ENCODE measurements around the gene CTXN1.

The CTXN1 gene

GRCh38 chr19:7908078-7908699 lies 17.7 kb downstream of the CTXN1 start:
- CTCF ChIA-PET, result interaction anchor here (0.6 to 1.7 kb wide), 4 partner anchors 10 to 256 kb away, joined by 3 to 6 read pairs (median 4); no protein-coding TSS in a partner anchor
- peaks cover 0 to 45% of the 10 kb centered on the region in 2 experiments; a peak in 2 of 3 replicates for H3K36me3 ChIP-seq (ENCODE audit: control insufficient read depth in 2 of 2, insufficient read depth in 1 of 2, low read length in 2 of 2)
- H3K4me1 ChIP-seq (ENCODE audit: control insufficient read depth, insufficient read depth, low read length), result peaks cover 5% of the 10 kb centered on the region; the same call in 1 of the 2 replicates
- H3K9me3 ChIP-seq (ENCODE audit: control insufficient read depth, insufficient read depth, low read depth, low read length), result no peaks in the 10 kb centered on the region
- no peak overlapping the region for H3K27ac ChIP-seq (ENCODE audit: extremely low read depth, low read depth, low read length)
- POLR2A ChIA-PET, result interaction anchor here (1.4 to 2.7 kb wide), 2 partner anchors 10 to 12 kb away, joined by 9 to 16 read pairs; partner anchors contain the start of gene SNAPC2
- H3K4me3 ChIP-seq (ENCODE audit: low read depth, low read length), result no peak overlapping the region
- TF ChIP-seq MYNN (tag by site-specific recombination; IDR thresholded peaks at IDR 0.05; ENCODE audit: borderline replicate concordance) (no peak), EGR2 (tag by site-specific recombination; IDR thresholded peaks at IDR 0.05; ENCODE audit: low read depth) (peak; percentile 75), ZFP3 (tag by site-specific recombination; IDR thresholded peaks at IDR 0.05; ENCODE audit: low read depth) (no peak), ZFHX2 (tag by site-specific recombination; conservative IDR thresholded peaks at IDR 0.05) (peak; percentile 79), ZNF596 (tag by site-specific recombination; IDR thresholded peaks at IDR 0.05) (no peak), ZNF488 (tag by site-specific recombination; IDR thresholded peaks at IDR 0.05) (no peak), FEZF1 (tag by site-specific recombination; IDR thresholded peaks at IDR 0.05) (no peak), TSHZ1 (tag by site-specific recombination; IDR thresholded peaks at IDR 0.05; ENCODE audit: borderline replicate concordance) (no peak), ZNF280C (tag by site-specific recombination; IDR thresholded peaks at IDR 0.05) (no peak), OSR2 (tag by site-specific recombination; IDR thresholded peaks at IDR 0.05) (0 out of 2 replicates have a peak, but pooled peaks have one; percentile 31), ZNF16 (tag by site-specific recombination; IDR thresholded peaks at IDR 0.05; ENCODE audit: low read depth) (no peak), ZNF146 (tag by site-specific recombination; IDR thresholded peaks at IDR 0.05) (no peak), ZNF223 (tag by site-specific recombination; IDR thresholded peaks at IDR 0.05) (no peak), ZFP41 (tag by site-specific recombination; IDR thresholded peaks at IDR 0.05; ENCODE audit: borderline replicate concordance) (no peak), ZNF426 (tag by site-specific recombination; IDR thresholded peaks at IDR 0.05) (no peak), ZNF169 (tag by site-specific recombination; IDR thresholded peaks at IDR 0.05) (no peak), ZNF610 (tag by site-specific recombination; IDR thresholded peaks at IDR 0.05; ENCODE audit: borderline replicate concordance) (no peak), ZNF549 (tag by site-specific recombination; IDR thresholded peaks at IDR 0.05) (no peak), ZBTB21 (tag by site-specific recombination; IDR thresholded peaks at IDR 0.05) (no peak), ZNF366 (tag by site-specific recombination; conservative IDR thresholded peaks at IDR 0.05) (no peak), ZNF639 (tag by site-specific recombination; IDR thresholded peaks at IDR 0.05) (no peak), ZBTB49 (tag by site-specific recombination; IDR thresholded peaks at IDR 0.05; ENCODE audit: low read depth) (no peak), SP2 (tag by site-specific recombination; IDR thresholded peaks at IDR 0.05) (peak; percentile 10; the same call in 1 of the 2 replicates), ZBTB17 (tag by site-specific recombination; IDR thresholded peaks at IDR 0.05) (0 out of 2 replicates have a peak, but pooled peaks have one; percentile 15), ZNF747 (tag by site-specific recombination; IDR thresholded peaks at IDR 0.05) (no peak), ZNF514 (tag by site-specific recombination; IDR thresholded peaks at IDR 0.05) (no peak), BCL11A (tag by site-specific recombination; IDR thresholded peaks at IDR 0.05; ENCODE audit: low read depth) (no peak), ZBTB7A (tag by site-specific recombination; IDR thresholded peaks at IDR 0.05; ENCODE audit: low read depth) (no peak), ZNF473 (tag by site-specific recombination; IDR thresholded peaks at IDR 0.05) (no peak)
